Loucy (cell line): ENCODE measurements around the gene GLMN.

Experiments used
- CTCF ChIP-seq: fragments of 200-600 bp; sonication (generic); conservative IDR thresholded peaks from 2 replicates; pipeline ENCODE4 v1.5.1; 2014; ENCODE audit warnings: mild to moderate bottlenecking, antibody characterized with exemption, low read length
- EZH2phosphoT487 ChIP-seq: fragments of 200-600 bp; IDR thresholded peaks from 2 replicates; pipeline ENCODE4 v1.6.1; 2018; ENCODE audit warnings: antibody characterized with exemption, mild to moderate bottlenecking, moderate library complexity, borderline replicate concordance

- TF ChIP-seq CTCF (peak; percentile 98), EZH2phosphoT487 (no peak)
These were observed 7.3 kb downstream of the GLMN start for GRCh38 chr1:92291372-92291999.
